22Rv1 (cell line): ENCODE results near the gene LRRC3C.

Experiments
- CTCF ChIP-seq: fragments of 450-650 bp; IDR thresholded peaks from 2 replicates; pipeline ENCODE4 v1.5.1; 2017; ENCODE audit warnings: mild to moderate bottlenecking
- ZFX ChIP-seq: fragments of 450-650 bp; IDR thresholded peaks from 2 replicates; pipeline ENCODE4 v1.6.1; 2017; ENCODE audit warnings: antibody characterized with exemption, borderline replicate concordance

GRCh38 chr17:39944393-39944711 lies 16.8 kb downstream of the LRRC3C start:
- TF ChIP-seq CTCF (no peak), ZFX (no peak)
